Effector CD8-positive, alpha-beta T cell (primary cell): ENCODE data around the gene TRIM52.
"Not testable (repeated sequence)": the region's sequence is repeated elsewhere in the genome, so short reads cannot be mapped to it uniquely, and the experiment has no call there.

Source experiments
- DNase-seq: peaks from one replicate; lab custom pipeline; 2025; lab: John Stamatoyannopoulos, UW

Gene TRIM52

DNA sequence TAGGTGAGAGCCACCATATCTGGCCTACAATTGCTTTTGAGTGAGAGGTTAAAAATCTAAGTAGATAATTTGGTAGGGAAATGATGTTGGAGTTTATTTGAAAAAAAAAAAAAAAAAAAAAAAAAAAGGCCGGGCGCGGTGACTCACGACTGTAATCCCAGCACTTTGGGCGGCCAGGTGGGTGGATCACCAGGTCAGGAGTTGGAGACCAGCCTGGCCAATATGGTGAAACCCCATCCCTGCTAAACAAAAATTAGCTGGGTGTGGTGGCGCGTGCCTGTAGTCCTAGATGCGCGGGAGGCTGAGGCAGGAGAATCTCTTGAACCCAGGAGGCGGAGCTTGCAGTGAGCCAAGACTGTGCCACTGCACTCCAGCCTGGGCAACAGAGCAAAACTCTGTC, 46.7 kb downstream of the TRIM52 start:
- DNase-seq = not testable (repeated sequence)

DNA sequence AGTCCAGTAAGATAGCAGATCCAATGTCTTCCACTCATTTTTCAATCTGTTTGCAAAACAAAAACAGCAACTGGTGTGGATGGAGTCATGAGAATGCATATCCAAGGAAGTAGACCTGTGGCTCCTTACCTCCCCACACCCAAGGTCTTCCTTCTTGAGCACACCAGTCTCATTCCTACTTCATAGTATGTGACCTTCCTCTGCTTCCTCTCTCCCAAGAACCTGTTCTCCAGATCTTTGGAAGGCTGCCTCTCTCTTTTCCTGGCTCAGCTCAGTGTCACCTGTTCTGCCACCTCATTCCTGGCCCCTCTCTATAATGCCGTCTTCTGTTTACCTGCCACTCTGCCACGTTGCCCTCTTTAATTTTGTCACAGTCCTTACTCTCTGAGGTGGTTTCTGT, 48.0 kb downstream of the TRIM52 start:
- DNase-seq = no peak

DNA sequence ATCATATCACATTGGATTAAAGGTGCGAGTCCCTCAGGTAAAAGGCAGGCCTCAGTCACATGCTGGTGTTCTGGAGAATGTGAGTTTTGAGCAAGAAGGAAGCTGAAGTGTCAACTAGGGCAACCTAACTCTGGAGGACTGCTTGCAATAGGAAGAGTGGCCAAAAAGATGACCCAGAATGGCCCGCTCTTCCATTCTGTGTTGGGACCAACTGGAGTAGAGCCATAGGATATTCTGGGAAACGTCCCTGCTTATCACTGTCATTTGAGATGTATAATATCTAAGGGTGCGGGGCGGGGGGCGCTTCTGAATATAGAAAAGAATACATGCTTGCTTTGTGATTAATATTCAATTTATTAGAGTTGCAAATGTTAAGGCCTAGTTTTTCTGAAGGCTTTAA, 48.9 kb downstream of the TRIM52 start:
- no peak for DNase-seq

DNA sequence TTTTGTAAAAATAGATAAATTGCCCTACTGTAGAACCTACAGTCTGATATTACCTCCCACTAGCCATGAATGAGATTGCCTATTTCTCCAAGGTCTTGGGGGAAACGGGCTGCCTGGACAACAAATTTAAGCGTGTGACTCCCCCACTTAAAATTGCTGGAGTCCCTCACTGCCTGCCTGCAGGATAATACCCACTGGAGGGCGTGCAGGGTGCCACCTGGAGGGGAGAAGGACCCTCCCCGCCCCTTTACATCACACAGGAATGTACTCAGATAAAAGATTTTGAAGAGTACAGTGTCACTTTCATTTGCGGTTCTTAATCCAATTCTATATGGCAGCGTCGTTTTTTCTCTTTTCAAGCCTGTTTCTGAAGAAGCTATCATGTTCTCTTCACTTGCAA, 49.7 kb downstream of the TRIM52 start:
- no peak for DNase-seq

DNA sequence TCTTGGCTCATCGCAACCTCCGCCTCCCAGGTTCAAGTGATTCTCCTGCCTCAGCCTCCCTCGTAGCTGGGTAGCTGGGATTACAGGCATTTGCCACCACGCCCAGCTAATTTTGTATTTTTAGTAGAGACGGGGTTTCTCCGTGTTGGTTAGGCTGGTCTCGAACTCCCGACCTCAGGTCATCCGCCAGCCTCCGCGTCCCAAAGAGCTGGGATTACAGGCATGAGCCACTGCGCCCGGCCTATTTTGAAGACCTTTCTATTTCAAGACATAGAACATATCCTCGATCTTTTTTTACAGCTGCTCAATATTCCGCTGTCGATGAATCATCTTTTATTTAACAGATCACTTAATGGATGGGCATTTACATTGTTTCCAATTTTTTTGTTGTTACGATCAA, 50.2 kb downstream of the TRIM52 start:
- DNase-seq = not testable (repeated sequence)

DNA sequence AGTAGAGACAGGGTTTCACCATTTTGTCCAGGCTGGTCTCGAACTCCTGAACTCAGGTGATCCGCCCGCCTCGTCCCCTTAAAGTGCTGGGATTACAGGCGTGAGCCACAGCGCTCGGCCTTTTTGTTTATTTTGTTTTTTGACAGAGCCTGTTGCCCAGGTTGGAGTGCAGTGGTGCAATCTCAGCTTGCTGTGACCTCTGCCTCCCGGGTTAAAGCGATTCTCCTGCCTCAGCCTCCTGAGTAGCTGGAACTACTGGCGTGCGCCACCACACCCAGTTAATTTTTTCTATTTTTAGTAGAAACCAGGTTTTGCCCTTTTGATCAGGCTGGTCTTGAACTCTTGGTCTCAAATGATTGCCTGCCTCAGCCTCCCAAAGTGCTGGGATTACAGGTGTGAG, 50.8 kb downstream of the TRIM52 start:
- DNase-seq = not testable (repeated sequence)

DNA sequence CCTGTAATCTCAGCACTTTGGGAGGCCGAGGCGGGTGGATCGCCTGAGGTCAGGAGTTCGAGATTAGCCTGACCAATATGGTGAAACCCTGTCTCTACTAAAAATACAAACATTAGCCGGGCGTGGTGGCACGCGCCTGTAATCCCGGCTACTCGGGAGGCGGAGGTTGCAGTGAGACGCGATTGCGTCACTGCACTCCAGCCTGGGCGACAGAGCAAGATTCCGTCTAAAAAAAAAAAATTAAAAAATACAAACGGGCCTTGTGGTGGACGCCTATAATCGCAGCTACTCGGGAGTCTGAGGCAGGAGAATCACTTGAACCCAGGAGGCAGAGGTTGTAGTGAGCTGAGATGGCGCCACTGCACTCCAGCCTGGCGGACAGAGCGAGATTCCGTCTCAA, 51.9 kb downstream of the TRIM52 start:
- not testable (repeated sequence) for DNase-seq

DNA sequence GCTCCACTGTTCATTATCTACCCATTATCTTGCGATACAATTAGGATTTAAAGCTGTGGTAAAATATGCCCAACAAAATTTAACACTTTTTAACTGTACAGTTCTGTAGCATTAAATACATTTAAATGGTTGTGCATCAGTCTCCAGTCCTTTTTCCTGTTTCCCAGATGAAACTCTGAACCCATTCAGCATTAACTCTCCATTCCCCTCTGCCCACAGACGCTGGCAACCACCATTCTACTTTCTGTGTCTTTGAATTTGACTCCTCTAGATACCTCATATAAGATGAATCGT, 53.0 kb downstream of the TRIM52 start:
- DNase-seq = no peak

DNA sequence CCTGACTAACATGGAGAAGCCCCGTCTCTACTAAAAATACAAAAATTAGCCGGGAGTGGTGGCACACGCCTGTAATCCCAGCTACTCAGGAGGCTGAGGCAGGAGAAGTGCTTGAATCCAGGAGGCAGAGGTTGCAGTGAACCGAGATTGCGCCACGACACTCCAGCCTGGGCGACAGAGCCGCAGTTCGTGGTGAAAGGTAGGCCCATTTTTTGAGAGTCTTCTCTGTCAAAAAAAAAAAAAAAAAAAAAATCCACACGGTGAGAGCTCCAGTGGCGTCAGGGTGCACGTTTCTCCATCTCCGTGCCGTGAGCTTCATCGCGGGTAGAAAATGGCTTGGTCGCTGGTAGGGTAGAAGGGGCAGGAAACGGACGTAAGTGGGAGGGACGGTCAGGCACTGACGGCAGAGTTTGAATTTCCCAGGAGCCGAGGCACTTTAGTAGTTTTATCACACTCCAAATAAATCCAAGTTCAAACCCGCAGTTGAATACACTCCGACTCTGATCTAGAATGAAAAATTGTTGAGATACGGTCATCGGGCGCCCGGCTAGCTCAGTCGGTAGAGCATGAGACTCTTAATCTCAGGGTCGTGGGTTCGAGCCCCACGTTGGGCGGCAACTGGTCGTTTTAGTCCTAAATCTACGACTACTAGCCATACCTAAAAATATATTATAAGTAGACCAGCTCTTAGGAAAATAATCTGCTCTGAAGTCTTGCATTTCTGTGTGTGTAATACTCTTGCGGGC, 53.6 kb downstream of the TRIM52 start:
- no peak for DNase-seq

DNA sequence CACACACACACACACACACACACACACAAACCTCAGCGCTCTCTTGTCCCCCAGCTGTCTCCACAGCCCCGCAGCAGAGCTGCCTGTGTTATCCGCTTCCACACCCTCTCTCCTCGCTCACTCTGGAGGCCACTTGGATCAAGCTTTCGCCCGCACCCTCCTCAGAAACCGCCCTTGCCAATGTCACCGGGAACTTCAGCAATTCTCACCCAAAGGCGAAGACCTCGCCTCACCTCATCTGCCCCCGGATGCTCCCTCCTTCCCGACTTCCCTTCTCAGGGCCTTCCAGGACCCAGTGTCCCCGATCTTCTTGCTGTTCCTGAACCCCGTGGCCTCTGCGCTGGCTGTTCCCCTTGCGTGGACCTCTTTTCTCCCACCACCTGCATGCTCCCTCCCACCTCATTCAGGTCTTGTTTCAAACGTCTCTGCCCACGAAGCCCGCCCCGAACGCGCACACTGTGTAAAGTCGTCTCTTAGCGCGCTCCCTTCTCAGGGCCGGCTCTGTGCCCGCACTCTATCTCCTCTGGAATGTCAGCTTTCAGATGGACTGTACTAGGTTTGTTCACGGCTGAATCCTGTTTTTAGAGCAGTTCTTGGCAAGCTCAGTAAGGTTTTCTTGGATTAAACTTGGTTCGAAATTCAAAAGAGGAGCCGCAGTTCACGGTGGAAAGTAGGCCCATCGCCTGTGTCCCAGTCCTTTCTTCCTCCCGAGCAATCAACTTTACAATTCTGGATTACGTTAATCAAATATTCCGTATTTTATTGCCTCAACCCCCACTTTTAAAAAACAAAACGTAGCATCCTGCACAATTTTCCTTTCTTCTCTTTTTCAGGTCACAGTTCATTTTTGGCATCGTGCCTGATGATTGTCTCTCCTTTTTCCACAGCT, 54.9 kb downstream of the TRIM52 start:
- DNase-seq = no peak
